ENCODE measurements around the gene PMEPA1. TPM values are rescaled to one million over a fixed set of nuclear protein-coding genes. Genes with fewer than 3 reads are reported as not detected.
A peak's percentile ranks its signal among the peaks of the same experiment; 100 is the strongest.

The PMEPA1 gene
- polyA plus RNA-seq, 1 donor = 16.0 TPM

DNA sequence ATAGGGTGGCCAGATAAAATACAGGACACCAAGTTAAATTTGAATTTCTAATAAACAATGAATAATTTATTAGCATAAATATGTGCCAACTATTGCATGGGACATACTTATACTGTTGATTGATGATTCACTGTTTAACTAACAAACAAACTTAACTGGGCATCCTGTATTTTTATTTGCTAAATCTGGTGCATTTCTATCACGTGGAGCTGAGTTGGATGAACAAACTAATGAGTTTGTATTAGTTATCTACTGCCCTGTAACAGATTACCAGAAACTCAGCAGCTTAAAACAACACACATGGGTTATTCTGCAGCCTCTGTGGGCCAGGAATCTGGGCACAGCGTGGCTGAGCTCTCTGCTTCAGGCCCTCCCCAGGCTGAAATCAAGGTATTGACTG, 28.2 kb upstream of the PMEPA1 start:
- DNase-seq = no peak

DNA sequence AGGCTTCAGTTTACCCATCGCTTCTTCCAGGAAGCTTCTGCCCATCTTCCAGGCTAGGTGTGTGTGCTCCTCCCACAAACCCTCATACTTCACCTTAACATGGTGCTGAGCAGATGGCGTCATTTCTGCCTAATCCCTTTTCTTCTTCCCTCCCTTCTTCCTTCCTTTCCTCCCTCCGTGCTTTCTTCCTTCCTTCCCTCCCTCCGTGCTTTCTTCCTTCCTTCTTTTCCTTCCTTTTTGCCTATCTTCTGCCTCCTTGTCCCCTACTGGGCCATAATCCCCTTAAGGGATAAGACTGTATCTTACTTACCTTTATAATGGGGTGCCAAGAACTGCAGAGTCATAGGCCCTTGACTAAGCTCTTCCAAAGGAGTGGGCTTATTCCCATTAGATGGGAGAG, 27.5 kb upstream of the PMEPA1 start:
- no peak for DNase-seq

DNA sequence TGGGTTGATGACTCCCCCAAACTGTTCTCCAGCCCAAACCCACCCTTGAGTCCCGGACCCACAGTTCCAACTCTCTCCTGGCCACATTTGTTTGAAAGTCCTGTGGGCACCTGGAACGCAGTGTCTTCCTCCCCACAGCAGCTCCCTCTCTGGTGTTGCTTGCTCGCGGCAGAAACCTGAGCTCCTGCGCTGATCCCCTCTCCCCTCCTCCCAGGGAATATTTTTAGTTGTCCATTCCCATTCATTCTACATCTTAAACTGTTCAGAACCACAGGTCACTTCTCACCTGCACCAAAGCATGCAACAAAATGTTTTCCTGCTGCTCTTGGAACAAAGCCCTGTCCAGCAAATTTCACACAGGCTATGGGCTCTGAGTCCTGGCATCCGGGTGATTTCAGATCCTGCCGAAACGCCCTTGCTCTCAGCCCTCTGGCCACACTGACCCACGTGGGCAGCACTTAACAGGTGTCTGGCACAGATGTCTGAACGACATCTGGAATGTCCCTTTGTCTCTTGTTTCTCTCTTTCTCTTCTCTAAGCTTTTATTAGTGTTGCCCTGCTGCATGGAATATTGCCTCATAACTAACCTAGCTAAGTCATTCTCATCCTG, 27.0 kb upstream of the PMEPA1 start:
- DNase-seq = no peak

DNA sequence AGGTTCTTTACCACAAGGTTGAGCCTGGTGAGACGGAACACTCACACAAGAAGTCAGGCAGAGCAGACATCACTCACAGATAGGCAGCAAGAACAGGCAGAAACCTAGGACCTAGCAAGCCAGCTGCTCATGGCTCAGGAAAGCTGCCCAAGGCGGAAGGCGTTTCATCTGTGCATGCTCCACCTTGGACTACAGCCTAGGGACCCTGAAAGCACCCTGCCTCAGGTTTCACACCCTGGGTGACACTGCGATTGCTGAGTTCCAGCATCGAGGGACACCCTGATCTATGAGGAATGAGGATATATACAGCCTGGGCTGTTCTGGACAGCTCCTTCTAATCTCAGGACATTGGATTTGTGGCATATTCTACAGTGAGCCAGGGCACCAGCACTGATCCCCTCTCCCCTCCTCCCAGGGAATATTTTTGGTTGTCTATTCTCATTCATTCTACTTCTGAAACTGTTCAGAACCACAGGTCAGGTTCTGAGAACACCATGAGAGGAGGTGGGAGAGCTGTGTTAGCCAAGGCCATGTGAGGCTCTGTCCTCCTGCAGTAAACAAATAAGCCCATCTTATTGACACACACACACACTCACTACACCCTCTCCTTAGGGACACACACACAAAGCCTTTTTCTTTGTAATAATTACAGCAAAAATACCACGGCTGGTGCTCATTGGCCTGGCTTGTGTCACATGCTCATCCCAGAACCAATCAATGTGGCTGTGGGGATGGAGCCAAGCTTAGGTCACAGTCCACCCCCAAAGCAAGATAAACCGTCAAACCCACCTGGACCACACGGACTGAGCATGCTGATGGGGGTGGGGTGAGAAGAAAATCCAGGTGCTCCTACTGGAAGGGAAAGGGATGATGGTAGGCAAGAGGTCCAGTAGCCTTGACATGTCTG, 26.3 kb upstream of the PMEPA1 start:
- no peak for DNase-seq

DNA sequence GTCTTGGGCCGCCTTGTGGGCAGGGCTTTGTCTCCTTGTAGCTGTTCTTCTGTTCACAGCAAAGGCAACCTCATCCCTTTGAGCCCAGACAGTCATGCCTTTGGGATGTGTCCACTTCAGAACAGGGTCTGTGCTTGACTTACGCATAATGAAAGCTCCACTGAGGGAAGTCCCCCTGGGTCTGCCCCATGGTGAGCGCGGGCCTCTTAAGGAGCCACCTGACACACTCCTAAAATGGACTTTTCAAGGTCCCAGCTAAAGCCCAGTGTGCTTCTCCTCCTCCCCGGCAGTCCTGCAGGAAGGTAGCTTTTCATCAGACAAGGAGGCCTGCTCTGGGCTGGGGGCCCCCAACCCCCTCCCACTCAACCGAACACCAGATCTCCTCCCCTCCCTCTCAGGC, 24.9 kb upstream of the PMEPA1 start:
- no peak for DNase-seq

DNA sequence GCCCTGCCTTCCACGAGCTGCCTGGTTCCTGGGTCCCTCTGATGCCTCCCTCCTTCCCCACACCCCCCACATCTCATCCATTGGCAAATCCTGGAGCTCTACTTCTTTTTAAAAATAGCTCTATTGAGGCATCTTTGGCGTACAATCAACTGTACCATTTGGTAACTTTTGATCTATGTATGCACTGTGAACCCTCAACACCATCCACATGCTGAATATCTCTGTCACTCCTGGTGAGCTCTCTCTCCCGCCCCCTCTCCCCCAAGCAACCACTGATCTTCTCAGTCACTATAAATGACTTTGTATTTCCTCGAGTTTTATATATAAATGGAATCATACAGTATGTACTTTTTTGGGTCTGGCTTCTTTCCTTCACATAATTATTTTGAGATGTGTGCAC, 22.4 kb upstream of the PMEPA1 start:
- no peak for DNase-seq

DNA sequence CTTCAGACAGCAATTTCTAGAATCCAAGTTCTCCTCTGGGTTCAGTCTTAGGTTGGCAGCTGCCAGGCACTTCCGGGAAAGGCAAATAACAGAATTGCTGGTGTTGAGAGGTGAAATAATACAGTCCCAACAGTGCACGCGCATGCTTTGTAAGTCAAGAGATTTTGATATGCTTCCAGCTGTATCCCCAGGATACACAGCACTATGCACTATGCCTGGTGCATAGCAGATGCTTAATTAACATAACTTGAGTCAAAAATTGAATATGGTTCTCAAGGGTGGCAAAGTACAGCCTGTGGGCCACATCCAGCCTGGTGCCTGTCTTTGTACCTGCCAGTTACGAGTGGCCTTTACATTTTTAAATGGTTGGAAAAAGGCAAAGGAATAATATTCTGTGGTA, 18.9 kb upstream of the PMEPA1 start:
- DNase-seq = no peak

DNA sequence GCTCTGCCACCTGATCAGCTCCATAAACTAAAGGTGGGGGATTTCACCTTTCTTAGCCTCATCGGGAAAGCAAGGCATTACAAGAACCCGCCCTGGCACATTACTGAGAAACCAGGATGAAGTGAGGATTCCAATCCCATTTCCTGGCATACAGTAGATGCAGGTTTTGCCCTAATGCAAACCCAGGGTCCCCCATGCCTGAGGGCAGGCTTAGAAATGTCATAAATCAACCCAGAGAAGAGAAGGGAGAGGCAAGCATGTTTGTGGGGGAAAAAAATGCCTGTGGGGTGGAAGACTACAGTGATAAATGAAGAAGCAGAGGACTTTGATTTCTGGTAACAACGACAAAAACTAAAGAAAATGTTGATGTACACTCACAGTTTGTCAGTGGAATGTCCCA, 18.0 kb upstream of the PMEPA1 start:
- DNase-seq = no peak

DNA sequence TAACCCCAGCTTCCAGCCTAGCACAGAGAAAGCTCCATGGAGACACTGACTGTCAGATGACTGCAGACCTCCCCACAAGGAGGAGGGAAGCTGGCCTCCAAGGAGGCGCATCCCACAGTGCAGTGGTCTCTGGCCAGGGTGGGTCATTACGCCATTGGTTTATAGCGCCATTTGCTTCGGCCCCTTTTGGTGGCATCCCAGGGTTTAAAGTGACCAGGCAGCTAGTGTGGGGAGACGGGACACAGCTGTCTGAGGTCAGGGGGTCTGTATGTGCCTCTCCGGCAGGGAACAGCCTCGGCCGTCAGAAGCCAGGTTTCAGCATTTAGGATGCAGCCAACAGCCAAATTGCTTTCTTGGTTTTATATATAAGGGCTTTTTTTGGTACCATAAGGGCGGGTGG, 15.8 kb upstream of the PMEPA1 start:
- DNase-seq = no peak

DNA sequence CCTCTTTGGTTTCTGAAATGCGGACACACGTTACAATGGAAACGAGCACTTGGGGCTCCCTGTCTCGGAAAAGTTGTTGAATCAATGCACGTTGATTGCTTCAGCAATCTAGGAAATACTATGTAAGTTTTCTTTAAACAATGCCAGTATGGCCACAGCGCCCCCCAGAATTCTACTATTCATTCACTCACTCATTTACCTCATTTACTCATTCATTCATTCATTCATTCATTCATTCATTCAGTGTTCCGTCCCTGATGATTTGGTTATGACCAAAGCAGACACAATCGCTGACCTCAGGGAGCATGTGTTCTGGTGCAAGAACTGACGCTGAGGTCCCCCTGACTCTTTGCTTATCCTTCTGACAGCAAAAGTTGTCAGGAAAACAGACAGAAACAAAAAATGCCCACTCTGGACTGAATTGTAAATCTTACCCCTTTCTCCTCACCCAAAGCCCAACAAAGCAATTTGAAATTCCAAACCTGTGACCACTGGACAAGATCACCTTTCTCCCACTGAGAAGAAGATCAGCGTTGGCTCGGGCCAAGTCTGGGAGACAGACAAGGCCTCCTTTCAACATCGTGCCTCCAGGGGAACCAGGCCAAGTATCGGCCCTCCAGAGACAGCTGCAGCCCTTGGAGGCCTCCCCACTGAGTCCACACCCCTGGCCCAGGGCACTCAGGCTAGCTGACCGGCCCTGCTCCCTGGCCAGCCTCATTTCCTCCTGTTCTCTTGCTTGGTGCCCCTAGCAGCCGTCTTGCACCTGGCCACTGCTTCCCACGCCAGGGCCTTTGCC, 15.0 kb upstream of the PMEPA1 start:
- no peak for DNase-seq

DNA sequence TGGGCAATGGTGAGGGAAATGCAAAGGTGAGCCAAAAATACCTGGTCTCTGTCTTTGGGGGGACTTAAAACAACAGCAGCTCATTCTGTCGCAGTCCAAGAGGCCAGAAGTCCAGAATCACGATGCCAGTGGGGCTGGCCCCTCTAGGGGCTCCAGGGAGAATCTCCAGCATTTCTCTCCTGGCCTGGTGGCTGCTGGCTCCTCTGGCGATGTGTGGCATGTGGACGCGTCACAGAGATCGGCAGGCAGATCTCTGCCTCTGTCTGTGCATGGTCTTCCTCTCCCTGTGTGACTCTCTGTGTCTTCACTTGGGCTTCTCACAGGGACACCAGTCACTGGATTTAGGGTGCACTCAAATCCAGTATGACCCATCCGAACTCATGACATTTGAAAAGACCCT, 14.0 kb upstream of the PMEPA1 start:
- DNase-seq = no peak

DNA sequence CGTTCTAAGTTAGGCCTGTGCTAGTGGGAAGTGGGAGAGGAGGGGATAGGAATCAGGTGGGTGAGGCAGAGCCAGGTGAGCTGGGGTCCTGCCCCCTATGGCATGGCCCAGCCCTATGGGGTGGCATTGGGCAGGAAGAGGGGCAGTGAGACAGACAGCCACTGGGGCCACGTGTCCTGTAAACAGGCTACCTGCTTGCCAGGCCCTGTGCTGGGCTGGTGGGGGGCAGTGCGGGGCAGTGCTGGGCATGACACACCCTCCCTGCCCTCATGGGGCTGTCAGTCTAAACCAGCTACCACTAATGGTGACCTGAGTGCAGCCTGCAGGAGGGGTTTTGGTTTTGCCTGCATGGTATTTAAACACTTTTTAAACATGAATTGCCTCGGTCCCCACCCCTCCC, 10.1 kb upstream of the PMEPA1 start:
- no peak for DNase-seq

DNA sequence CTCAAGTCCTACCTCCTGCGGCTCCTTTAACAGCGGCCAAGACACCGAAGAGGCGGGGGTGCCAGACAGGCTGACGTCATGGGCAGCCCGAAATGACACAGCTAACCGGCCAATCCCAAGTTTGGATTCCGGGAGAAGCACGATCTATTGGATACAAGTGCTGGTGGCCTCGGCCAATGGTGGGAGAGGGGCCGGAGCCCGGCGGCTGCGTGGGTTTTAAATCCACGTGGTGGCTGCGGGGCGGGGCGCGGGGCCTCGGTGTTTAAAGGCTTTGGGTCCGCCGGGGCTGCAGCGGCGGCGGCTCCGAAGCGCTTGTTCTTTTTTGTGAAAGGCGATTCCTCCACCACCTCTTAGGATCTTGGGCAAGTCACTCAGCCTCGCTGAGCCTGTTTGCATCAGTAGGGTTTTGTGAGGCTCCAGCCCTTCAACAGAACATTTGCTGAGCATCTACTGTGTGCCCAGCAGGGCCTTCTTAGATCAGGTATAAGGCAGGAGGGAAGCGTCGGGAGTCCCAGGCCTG, 8.7 kb upstream of the PMEPA1 start:
- peak; percentile 95 for DNase-seq

DNA sequence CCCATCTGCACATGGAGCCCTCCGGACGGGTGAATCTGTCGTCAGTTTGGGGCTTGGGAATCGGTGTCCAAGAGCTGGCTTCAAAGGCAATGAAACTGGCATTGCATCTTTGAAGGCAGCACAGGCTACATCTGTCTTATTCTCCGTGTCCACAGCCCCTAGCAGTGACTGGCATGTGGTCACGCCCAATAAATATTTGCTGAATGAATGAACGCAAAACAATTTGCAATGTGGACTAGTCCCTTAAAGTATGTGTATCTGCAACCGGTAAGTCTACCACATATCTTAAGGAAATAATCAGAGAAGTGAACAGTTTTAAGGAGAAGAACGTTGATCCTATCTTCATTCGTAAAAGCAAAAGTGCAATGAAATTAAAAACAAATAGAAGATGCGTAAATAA, 8.0 kb upstream of the PMEPA1 start:
- no peak for DNase-seq

DNA sequence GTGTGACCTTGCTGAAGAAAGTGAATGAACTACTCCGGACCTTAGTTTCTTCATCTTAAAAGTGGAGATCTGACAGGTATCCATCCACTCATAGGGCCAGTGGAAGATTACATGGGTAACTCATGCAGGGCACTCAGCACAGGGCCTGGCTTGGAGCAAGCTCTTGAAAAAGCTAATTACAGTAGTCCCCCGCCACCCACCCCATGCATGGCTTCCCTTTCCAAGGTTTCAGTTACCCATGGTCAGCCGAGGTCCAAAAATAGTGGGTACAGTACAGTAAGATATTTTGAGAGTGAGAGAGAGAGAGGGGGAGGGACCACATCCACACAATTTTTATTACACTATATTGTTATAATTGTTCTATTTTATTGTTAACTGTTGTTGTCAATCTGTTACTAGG, 7.1 kb upstream of the PMEPA1 start:
- no peak for DNase-seq

DNA sequence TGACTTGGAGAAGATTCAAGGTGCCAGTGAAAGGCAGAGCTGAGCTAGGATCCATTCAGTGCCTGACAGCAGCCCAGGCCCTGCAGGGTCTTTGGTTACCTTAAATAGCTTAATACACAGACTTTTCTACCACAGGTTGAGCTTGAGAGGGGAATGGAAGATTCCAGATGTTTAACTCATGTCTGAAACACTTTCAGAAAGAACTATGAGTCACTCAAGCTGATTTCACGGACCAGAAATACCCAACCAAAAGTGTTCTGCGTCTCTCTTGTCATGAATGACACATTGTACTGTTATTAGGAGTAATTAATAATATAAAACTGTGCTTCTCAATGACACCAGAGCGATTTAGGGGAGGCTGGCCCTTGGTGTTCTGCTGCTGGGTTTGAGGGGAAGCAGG, 6.4 kb upstream of the PMEPA1 start:
- no peak for DNase-seq

DNA sequence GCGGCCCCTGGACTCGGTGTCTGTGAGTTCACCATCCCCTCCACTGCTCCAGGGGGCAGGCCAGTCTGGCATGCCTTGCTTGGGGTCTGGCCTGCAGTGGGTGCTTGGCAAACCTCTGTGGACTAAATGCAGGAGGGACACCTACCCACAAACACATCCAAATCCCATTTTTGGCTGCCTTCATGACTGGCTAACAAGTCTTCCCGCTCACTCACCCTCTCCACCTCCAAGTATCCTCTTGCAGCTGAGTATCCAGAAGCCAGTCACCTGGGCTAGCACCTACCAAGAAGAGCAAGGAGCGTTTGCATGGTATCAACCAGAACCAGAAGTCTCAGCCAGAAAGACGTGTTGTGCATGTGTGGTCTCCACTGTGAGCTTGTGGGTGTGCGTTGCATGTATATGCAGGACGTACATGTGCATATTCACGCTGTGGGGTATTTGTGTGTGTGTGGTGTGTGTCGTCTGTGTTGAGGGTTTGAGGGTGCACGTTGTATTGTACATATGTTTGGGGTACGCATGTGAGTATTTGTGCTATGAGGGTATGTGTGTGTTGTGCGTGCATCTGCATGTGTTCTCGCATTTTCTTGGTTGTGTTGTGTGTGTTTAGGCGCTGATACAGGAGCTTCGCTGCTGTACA, 5.6 kb upstream of the PMEPA1 start:
- no peak for DNase-seq

DNA sequence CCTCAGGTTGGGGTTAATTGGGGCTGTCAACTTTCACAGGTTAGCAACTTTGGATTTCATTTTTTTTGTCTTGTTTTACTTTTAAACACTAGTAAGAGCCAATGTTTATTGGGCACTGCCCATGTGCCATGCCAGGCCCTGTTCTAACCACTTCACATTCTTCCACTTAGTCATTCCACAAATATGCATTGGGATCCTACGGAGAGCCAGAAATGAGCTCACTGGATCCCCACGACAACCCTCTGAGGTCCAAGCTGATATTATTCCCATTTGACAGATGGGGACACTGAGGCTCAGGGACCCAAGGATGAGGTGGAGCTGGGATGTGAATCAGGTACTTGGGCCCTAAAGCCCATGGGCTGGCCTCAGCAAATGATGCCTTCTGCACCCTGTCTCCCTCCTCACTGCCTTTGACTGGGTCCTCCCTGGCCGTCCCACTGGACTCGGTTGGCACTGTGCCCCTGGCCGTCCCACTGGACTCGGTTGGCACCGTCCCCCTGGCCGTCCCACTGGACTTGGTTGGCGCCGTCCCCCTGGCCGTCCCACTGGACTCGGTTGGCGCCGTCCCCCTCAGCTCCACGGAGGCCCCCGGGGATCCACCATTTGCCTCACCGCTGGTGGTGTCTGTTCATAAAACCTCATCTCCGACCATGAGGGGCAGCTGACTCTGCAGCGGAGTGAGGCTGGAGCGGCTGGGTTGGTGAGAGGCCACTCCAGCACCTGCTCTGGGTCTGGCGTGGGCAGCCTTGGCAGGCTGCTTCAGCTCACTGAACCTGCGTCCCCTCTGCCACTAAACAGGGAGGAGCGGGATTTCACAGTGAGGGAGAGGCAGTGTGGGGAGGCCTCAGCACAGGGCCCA, 4.8 kb upstream of the PMEPA1 start:
- no peak for DNase-seq

DNA sequence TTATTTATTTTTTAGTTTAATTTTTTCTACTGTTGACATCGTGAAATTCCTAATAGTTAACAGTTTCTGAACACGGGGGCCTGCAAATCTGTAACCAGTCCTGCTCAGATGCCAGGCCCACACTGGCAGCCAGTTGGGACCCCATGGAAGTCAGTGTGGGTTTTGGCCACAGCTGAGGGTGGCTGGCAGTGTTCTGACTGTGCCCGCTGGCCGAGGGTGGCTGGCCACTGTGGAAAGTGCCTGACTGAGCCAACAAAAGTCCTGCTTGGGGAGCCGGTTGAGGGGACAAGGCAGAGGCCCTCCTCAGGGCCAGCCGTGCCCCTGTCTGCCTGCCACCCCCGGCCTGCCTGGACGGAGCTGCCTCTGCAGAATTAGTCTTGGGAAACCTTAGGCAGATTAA, 4.1 kb upstream of the PMEPA1 start:
- no peak for DNase-seq

DNA sequence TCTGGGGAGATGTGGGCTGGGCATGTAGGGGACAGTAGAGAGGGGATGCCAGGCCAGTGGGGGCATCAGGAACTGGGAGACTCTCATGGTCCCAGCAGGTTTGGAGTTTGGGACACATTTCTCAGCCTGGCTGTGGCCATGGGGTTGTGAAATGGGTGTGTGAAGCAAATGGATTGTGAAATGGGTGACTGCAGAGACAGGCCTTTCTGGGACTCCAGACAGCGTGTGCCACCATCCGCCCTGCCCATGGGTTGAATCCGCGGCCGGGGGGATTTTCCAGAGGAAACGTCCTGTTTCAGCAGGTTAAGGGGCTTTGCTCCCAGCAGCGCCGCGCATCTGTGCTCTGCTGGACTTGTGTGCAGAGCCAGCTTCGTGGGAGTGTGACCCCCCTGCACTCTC, 3.7 kb upstream of the PMEPA1 start:
- no peak for DNase-seq

DNA sequence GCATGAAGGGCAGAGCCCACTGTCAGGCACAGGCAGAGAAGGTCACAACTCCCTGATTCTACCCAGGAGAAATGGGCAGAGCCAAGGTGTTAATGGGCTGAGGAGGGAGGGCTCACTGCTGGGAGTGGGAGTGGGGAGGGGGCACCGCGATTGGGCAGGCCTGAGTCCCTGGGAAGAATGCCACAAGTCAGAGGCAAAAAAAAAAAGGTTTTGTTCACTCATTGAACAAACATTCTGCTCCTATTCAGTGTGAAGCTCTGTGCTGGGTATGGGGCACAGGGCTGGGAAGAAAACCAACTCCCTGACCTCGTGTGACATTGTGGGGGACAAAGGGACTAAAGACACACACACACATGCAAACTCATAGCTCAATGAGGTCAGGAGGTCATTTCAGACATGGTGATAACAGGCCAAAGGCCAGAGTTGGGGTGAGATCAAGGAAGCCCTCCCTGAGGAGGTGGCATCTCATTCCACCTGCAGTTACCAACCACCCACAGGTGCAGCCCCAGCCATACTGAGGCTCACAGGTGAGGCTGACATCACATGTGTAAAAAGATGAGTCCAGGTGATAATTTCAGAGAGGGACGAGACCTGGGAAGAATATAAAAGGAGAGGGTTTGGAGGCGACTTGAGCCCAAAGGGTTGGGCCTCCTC, 3.2 kb upstream of the PMEPA1 start:
- DNase-seq = no peak

All from left kidney (tissue), 2 donors.